ENCODE measurements around the gene FNTB. TPM values are rescaled to one million over a fixed set of nuclear protein-coding genes. Genes with fewer than 3 reads are reported as not detected.

The FNTB gene
- total and polyA plus RNA-seq, 2 donors (not counting 1 experiment from before 2014, with no cell fraction given) = 6.6 to 10.2 TPM

DNA sequence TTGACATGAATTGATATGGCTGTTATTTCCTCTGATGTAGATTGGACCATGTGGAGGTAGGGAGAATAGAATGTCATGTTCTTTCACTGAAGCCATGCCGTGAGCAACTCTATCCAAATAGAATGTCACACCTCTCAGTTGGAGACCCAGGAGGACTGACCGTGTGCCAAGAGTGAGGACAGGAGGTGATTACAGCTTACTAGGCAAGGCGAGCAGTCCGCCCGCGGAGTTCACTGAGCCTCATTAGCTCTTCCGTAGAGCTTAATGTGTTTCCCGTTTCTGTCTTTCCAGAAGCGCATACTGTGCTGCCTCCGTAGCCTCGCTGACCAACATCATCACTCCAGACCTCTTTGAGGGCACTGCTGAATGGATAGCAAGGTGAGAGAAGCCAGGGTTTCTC, 45.6 kb downstream of the FNTB start:
- Histone ChIP-seq H3K79me2 (ENCODE audit: control insufficient read depth, insufficient read depth, low read length) (no peaks in the 10 kb centered on the region), H3K9me3 (ENCODE audit: control extremely low read depth in 1 of 3, control insufficient read depth in 2 of 3, insufficient read depth in 1 of 3, low read length in 2 of 3) (no peaks in the 10 kb centered on the region), H3K4me3 (ENCODE audit: control extremely low read depth in 1 of 5, extremely low read depth in 1 of 5, insufficient read depth in 1 of 5, low read depth in 2 of 5, low read length in 4 of 5) (no peak overlapping the region), H2AFZ (ENCODE audit: insufficient read depth, low read depth, low read length, poor library complexity, severe bottlenecking) (no peak overlapping the region), H3K27ac (ENCODE audit: low read length in 2 of 2) (no peak overlapping the region), H3K4me1 (ENCODE audit: control insufficient read depth in 2 of 2, insufficient read depth in 2 of 2, low read length in 2 of 2) (no peaks in the 10 kb centered on the region), H3K4me2 (replicated peaks; ENCODE audit: low read depth, low read length, poor library complexity, severe bottlenecking) (no peak overlapping the region), H4K20me1 (ENCODE audit: control insufficient read depth, insufficient read depth, low read length, poor library complexity, severe bottlenecking) (no peaks in the 10 kb centered on the region), H3K9ac (ENCODE audit: low read length) (no peak overlapping the region), H3K36me3 (replicated peaks in 1 of 2; ENCODE audit: control extremely low read depth in 1 of 2, control insufficient read depth in 1 of 2, extremely low read depth in 1 of 2, insufficient read depth in 2 of 2, low read length in 1 of 2) (peaks cover 0 to 15% of the 10 kb centered on the region in 2 experiments), H3K27me3 (replicated peaks in 1 of 4; ENCODE audit: control extremely low read depth in 1 of 4, control insufficient read depth in 3 of 4, insufficient read depth in 4 of 4, low read length in 3 of 4) (no peaks in the 10 kb centered on the region)
- no peak overlapping the region for H3K4me3 Mint-ChIP-seq
- H3K4me1 Mint-ChIP-seq = no peaks in the 10 kb centered on the region
- H3K9me3 Mint-ChIP-seq (ENCODE audit: insufficient read depth) = no peaks in the 10 kb centered on the region
- H3K27ac Mint-ChIP-seq = no peak overlapping the region
- no peak for DNase-seq
- ChIA-PET CTCF (no interaction called here), POLR2A (no interaction called here)
- TF ChIP-seq, protein P1, sequence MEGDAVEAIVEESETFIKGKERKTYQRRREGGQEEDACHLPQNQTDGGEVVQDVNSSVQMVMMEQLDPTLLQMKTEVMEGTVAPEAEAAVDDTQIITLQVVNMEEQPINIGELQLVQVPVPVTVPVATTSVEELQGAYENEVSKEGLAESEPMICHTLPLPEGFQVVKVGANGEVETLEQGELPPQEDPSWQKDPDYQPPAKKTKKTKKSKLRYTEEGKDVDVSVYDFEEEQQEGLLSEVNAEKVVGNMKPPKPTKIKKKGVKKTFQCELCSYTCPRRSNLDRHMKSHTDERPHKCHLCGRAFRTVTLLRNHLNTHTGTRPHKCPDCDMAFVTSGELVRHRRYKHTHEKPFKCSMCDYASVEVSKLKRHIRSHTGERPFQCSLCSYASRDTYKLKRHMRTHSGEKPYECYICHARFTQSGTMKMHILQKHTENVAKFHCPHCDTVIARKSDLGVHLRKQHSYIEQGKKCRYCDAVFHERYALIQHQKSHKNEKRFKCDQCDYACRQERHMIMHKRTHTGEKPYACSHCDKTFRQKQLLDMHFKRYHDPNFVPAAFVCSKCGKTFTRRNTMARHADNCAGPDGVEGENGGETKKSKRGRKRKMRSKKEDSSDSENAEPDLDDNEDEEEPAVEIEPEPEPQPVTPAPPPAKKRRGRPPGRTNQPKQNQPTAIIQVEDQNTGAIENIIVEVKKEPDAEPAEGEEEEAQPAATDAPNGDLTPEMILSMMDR (IDR thresholded peaks at IDR 0.05) = no peak
- TF ChIP-seq EZH2 (IDR thresholded peaks at IDR 0.05; ENCODE audit: borderline replicate concordance, insufficient read depth, low read depth, low read length, poor library complexity, severe bottlenecking) = no peak
- no peak for ATAC-seq (ENCODE audit: low read depth)
- intact Hi-C loops (cut with micrococcal nuclease) = no loop called here
- no peaks in the 10 kb centered on the region for H3K27me3 Mint-ChIP-seq
- 100% methylated on average over 9 of the region's 11 CpGs for WGBS (ENCODE audit: insufficient coverage)

DNA sequence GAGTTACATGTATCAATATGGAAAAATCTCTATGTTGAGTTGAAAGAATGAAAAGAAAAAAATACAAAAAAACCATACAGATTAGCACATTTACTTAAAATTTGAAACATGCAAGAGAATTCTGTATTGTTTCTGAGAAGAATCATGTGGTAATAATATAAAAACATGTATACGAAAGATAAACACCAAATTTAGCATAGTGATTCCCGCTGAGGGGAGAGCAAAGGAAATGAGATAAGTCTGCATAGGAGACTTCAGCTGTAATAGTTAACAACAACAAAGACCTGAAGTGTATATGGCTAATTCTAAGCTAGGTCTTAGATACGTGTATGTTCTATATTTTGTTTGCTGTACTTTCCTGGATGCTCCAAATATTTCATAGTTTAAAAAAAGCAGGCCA, 46.5 kb downstream of the FNTB start:
- Histone ChIP-seq H3K9ac (ENCODE audit: low read length) (no peak overlapping the region), H3K4me2 (replicated peaks; ENCODE audit: low read depth, low read length, poor library complexity, severe bottlenecking) (no peak overlapping the region), H2AFZ (ENCODE audit: insufficient read depth, low read depth, low read length, poor library complexity, severe bottlenecking) (no peak overlapping the region), H3K4me3 (ENCODE audit: control extremely low read depth in 1 of 5, extremely low read depth in 1 of 5, insufficient read depth in 1 of 5, low read depth in 2 of 5, low read length in 4 of 5) (no peak overlapping the region), H4K20me1 (ENCODE audit: control insufficient read depth, insufficient read depth, low read length, poor library complexity, severe bottlenecking) (no peaks in the 10 kb centered on the region), H3K4me1 (ENCODE audit: control insufficient read depth in 2 of 2, insufficient read depth in 2 of 2, low read length in 2 of 2) (no peaks in the 10 kb centered on the region), H3K79me2 (ENCODE audit: control insufficient read depth, insufficient read depth, low read length) (no peaks in the 10 kb centered on the region), H3K27me3 (replicated peaks in 1 of 4; ENCODE audit: control extremely low read depth in 1 of 4, control insufficient read depth in 3 of 4, insufficient read depth in 4 of 4, low read length in 3 of 4) (no peaks in the 10 kb centered on the region), H3K9me3 (ENCODE audit: control extremely low read depth in 1 of 3, control insufficient read depth in 2 of 3, insufficient read depth in 1 of 3, low read length in 2 of 3) (no peaks in the 10 kb centered on the region), H3K36me3 (replicated peaks in 1 of 2; ENCODE audit: control extremely low read depth in 1 of 2, control insufficient read depth in 1 of 2, extremely low read depth in 1 of 2, insufficient read depth in 2 of 2, low read length in 1 of 2) (peaks cover 0 to 11% of the 10 kb centered on the region in 2 experiments), H3K27ac (ENCODE audit: low read length in 2 of 2) (no peak overlapping the region)
- 100% methylated on average over 1 of the region's 3 CpGs for WGBS (ENCODE audit: insufficient coverage)
- H3K27me3 Mint-ChIP-seq = no peaks in the 10 kb centered on the region
- CTCF ChIA-PET = no interaction called here
- no peaks in the 10 kb centered on the region for H3K9me3 Mint-ChIP-seq (ENCODE audit: insufficient read depth)
- H3K4me3 Mint-ChIP-seq = no peak overlapping the region
- POLR2A ChIA-PET = no interaction called here
- no peaks in the 10 kb centered on the region for H3K4me1 Mint-ChIP-seq
- intact Hi-C loops (cut with micrococcal nuclease) = no loop called here
- DNase-seq = no peak
- TF ChIP-seq, protein P1 (IDR thresholded peaks at IDR 0.05) = no peak
- no peak for TF ChIP-seq EZH2 (IDR thresholded peaks at IDR 0.05; ENCODE audit: borderline replicate concordance, insufficient read depth, low read depth, low read length, poor library complexity, severe bottlenecking)
- H3K27ac Mint-ChIP-seq = no peak overlapping the region
- no peak for ATAC-seq (ENCODE audit: low read depth)
